ENCODE results near the gene BTBD1. TPM values are rescaled to one million over a fixed set of nuclear protein-coding genes. Genes with fewer than 3 reads are reported as not detected.
A peak's percentile ranks its signal among the peaks of the same experiment; 100 is the strongest.

Gene BTBD1
- polyA plus RNA-seq, 1 experiment = 113 TPM

DNA sequence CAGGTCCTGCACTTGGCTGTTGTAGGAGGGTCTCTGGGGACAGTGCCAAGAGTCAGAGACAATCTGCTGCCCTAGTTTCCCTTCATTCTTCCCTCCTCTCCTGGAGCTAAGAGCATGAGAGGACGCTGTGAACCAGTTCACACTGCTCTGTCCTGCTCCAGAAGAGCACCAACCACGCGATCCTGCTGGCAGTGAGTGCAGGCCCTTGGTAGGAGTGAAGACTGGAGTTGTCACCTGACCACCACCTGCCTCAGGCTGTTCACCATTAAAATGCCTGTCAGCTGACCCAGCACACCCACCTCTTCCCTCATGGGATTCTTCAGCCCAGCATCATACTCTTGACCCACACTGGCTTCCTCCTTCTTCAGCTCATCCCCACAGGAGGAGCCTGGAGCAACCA, 43.3 kb upstream of the BTBD1 start:
- H3K27me3 ChIP-seq (ENCODE audit: control insufficient read depth, insufficient read depth, low read length) = no peaks in the 10 kb centered on the region
- ChIA-PET POLR2A (no interaction called here), CTCF (no interaction called here)
- TF ChIP-seq, protein P1, sequence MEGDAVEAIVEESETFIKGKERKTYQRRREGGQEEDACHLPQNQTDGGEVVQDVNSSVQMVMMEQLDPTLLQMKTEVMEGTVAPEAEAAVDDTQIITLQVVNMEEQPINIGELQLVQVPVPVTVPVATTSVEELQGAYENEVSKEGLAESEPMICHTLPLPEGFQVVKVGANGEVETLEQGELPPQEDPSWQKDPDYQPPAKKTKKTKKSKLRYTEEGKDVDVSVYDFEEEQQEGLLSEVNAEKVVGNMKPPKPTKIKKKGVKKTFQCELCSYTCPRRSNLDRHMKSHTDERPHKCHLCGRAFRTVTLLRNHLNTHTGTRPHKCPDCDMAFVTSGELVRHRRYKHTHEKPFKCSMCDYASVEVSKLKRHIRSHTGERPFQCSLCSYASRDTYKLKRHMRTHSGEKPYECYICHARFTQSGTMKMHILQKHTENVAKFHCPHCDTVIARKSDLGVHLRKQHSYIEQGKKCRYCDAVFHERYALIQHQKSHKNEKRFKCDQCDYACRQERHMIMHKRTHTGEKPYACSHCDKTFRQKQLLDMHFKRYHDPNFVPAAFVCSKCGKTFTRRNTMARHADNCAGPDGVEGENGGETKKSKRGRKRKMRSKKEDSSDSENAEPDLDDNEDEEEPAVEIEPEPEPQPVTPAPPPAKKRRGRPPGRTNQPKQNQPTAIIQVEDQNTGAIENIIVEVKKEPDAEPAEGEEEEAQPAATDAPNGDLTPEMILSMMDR (IDR thresholded peaks at IDR 0.05; ENCODE audit: low read depth, low read length) = no peak
- no peak overlapping the region for H3K4me3 ChIP-seq (ENCODE audit: low read depth, low read length)
- H3K9me3 ChIP-seq (ENCODE audit: control insufficient read depth, insufficient read depth, low read length) = peaks cover 2% of the 10 kb centered on the region
- H3K27ac ChIP-seq (ENCODE audit: low read depth, low read length) = no peak overlapping the region
- DNase-seq (ENCODE audit: low read depth, low spot score) = no peak

- TF ChIP-seq, protein P1 (IDR thresholded peaks at IDR 0.05; ENCODE audit: low read depth, low read length) = no peak
Observed at GRCh38 chr15:83109532-83109931, 42.5 kb upstream of the BTBD1 start.

DNA sequence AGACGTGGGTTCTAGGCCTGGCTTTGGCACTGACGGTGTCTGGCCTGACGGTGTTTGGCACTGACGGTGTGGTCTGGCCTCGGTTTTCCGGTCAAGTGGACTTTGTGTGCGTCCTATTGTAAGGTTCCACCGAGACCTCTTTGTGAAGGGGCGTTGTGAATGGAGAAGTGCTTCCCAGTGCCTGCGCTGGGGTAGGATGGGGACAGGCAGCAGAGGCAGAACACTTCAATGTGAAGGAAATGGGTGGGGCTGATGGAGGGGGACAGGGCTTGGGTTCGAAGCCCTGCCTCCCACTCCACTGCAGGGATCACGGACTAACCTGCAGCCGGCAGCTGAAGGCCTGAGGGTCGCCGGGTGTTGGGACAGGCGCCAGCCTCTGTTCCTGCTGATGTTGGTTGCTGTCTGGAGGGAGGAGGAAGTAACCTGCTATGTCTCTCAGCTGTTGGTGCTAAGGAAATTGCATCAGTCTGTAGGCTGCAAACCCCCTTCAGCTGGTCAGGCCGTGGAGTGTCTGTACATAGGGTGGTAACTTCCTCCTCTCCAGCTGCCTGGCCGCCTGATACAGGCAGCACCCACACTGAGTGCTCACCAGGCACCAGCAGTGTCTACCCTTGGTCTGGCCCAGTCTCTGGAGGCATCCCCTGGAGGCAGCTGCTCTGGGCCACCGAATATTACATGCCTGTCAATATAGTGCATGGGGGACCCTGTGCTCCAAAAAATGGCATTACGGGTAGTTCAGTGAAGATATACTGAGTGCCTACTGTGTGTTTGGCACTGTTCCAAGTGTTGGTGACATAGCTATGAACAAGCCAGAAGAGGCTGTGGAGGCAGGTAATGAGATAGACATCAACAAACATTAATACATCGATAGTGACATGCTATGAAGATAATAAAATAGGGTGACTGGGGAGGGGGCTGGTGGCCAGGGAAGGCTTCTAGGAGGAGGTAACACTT, 41.5 kb upstream of the BTBD1 start:
- TF ChIP-seq, protein P1 (IDR thresholded peaks at IDR 0.05; ENCODE audit: low read depth, low read length) = no peak
- H3K27me3 ChIP-seq (ENCODE audit: control insufficient read depth, insufficient read depth, low read length) = no peaks in the 10 kb centered on the region
- peak overlapping the region; percentile 64 for H3K4me3 ChIP-seq (ENCODE audit: low read depth, low read length)
- ChIA-PET POLR2A (no interaction called here), CTCF (interaction anchor here (2.4 kb wide), 1 partner anchor 97 kb away, joined by 7 read pairs; the partner anchor contains the start of gene C15orf40)
- H3K9me3 ChIP-seq (ENCODE audit: control insufficient read depth, insufficient read depth, low read length) = no peaks in the 10 kb centered on the region; the same call in 1 of the 2 replicates
- peak overlapping the region; percentile 47 for H3K27ac ChIP-seq (ENCODE audit: low read depth, low read length)
- peak; percentile 29 for DNase-seq (ENCODE audit: low read depth, low spot score)

More at GRCh38 chr15:83109532-83109931, 42.5 kb upstream of the BTBD1 start:
- ChIA-PET CTCF (no interaction called here), POLR2A (no interaction called here)
- H3K9me3 ChIP-seq (ENCODE audit: control insufficient read depth, insufficient read depth, low read length) = peaks cover 2% of the 10 kb centered on the region
- no peak overlapping the region for H3K4me3 ChIP-seq (ENCODE audit: low read depth, low read length)
- no peak overlapping the region for H3K27ac ChIP-seq (ENCODE audit: low read depth, low read length)
- H3K27me3 ChIP-seq (ENCODE audit: control insufficient read depth, insufficient read depth, low read length) = no peaks in the 10 kb centered on the region
- no peak for DNase-seq (ENCODE audit: low read depth, low spot score)

DNA sequence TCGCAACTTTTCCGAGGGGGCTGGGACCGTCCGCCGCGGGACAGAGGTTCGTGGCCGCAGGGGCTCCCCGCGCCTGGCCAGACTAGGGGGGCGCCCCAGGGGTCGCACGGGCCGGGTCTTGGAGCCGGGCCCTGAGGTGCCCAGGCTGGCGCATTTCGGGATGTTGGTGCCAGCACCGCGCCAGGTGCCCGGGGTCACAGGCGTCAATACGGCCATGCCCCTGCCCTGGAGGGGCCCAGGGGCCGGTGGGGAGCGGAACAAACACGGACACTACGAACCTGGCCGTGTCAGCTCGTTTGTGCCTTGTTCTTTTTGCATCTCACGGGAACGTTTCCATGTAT, 40.8 kb upstream of the BTBD1 start:
- CTCF ChIA-PET = interaction anchor here (2.4 kb wide), 1 partner anchor 97 kb away, joined by 7 read pairs; the partner anchor contains the start of gene C15orf40
- DNase-seq (ENCODE audit: low read depth, low spot score) = no peak
- Histone ChIP-seq H3K4me3 (ENCODE audit: low read depth, low read length) (peak overlapping the region; percentile 64), H3K27ac (ENCODE audit: low read depth, low read length) (no peak overlapping the region), H3K9me3 (ENCODE audit: control insufficient read depth, insufficient read depth, low read length) (no peaks in the 10 kb centered on the region; the same call in 1 of the 2 replicates), H3K27me3 (ENCODE audit: control insufficient read depth, insufficient read depth, low read length) (no peaks in the 10 kb centered on the region)
- POLR2A ChIA-PET = interaction anchor here (0.6 kb wide), 1 partner anchor 33 kb away, joined by 9 read pairs; no protein-coding TSS in a partner anchor
- TF ChIP-seq, protein P1 (IDR thresholded peaks at IDR 0.05; ENCODE audit: low read depth, low read length) = no peak
